HG02759 (cell line): Measurements from ENCODE around the gene SBK2.

Experiments used
- ATAC-seq: cut with Tn5 transposase; IDR thresholded peaks from one replicate; pipeline ENCODE4 v1.9.1; 2021; ENCODE audit warnings: mild to moderate bottlenecking, moderate library complexity; ENCODE audit not compliant: unreplicated experiment

Gene SBK2

DNA sequence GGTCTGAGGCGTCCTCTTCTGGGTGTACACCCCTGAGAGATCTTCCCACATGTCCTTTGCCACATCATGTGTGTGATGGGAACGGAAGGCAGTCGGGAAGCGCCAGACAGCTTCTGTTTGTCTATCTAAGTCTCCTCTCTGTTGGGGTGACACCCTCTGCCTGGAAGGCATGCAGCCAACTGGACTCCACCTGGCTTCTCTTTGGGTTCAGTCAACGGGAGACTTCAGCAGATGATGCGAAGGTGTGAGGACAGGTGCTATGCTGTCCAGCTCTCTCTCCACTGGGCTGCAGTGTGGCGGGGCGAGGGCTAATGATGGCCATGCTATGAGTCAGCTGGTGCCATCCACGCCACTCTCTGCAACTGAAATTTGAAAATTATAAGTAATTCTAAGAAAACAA is 22.8 kb upstream of the SBK2 start:
- ATAC-seq: no peak

GRCh38 chr19:55554741-55555152 is 17.8 kb upstream of the SBK2 start:
- ATAC-seq: no peak

DNA sequence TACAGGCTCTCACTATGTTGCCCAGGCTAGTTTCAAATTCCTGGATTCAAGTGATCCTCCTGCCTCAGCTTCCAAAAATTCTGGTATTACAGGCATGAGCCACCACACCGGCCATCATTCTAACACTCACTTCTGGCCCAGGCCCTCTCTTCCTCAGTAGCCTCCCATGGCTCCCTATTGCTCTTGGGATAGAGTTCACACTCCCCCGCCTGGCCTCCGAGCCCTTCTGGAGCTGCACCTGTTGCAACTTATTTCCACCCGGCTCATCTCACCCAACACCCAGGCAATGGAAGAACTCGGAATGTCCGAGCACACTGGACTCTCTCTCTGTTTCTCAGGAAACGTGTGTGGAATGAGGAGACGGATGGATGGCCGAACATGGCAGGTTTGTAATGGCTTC is 17.4 kb upstream of the SBK2 start:
- ATAC-seq: no peak

DNA sequence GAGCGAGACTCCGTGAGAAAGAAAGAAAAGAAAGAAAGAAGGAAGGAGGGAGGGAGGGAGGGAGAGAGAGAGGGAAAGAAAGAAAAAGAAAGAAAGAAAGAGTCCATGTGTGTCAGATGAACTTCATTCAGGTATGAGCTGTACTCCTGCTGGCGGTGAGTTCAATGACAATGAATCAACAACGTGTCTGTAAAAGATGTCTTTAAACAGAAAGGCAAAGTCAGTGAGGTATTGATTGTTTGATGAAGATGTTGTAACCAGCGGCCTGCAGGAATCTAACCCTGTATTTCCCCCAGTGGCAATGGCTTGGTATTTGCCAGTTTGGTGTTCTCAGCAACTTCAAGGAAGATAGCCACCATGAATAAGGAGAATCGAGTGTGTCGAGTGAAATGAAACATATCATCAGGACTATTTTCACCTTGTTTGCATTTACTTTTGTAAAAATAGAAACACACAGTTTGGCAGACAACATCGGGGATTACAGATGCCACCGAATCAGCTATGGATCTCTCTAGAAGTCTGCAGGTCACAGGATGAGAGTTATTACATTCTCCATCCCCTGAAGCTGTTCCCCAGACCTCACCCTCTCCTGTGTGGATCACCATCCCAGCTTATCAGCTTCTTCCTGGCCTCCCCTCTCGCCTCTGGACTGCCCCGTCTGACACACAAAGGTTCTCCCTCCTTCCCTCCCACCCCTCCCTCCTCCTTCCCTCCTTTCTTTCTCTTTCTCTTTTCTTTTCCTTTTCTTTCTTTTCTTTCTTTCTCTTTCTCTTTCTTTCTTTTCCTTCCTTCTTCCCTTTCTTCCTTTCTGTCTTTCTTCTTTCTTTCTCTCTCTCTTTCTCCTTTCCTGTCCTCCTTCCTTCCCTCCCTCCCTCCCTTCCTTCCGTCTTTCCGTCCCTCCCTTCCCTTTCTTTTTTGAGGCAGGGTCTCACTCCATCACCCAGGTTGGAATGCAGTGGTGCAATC is 16.6 kb upstream of the SBK2 start:
- ATAC-seq: no peak

DNA sequence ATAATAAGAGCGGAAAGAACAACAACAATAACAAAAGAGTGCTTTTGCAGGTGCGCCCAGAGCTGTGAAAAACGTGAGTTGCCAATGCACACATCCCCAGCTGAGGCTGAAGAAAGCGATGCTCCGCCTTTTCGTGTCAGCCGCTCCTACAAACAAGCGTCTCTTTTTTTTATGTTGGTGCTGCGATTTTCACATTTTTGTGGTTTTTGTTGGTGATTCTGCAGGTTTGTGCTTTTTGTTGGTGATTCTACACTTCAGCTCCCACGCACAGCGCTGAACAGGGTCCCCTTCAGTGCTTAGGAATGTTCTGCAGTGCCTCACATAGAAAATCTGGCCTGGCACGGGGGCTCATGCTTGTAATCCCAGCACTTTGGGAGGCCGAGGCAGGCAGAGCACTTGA is 15.7 kb upstream of the SBK2 start:
- no peak for ATAC-seq

- ATAC-seq: no peak
Observed at GRCh38 chr19:55552206-55552605, 15.3 kb upstream of the SBK2 start.

DNA sequence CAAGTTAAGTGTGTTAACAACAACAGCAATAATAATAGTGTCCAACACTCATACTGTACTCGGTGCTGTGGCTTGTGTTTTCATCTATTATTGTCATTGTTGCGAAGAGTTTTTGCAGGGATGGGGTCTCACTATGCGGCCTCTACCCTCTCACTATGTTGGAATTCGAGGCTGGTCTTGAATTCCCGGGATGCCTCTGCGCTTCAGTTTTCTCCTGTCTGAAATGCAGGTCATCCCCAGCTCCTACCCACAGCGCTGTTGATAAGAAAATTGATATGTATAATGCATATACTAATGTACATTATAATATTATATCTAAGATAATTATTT is 13.4 kb upstream of the SBK2 start:
- no peak for ATAC-seq

DNA sequence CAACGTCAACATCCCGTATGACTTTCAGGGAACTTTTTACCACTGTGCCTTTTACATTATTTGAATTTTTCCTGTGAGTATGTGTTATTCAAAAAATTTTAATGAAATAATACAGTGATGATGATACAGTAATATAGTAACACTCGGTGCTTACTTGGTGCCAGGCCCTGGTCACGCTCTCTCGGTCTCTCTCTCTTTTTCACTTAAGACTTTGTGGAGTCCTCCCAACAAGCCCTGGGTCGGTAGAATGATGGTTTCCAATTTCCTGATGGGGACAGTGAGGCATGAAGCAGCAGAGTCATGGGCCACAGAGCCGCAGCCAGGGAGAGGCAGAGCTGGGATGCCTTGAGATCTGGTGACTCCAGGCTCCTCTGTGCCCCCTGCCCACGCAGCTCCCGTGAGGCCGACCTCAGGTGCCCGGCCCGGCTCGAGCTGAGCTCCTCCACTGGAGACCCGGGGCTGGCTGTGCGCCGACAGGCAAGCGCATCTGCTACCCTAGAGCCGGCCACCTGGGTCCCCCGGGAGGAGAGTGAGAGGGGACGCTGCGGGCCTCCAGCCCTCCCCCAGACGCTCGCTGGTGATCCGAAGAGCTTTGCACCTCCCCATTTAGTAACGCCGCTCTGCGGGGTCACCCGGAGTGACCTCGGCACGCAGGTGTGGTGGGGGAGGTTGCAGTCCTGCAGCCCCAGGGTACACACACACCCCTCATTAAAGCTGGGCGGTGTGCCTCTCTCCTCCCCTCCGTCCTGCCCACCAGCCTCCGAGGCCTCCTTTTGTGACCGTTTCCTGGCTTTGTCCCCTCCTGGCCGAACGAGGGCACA is 12.8 kb upstream of the SBK2 start:
- ATAC-seq: no peak

- ATAC-seq: no peak
Observed at GRCh38 chr19:55546822-55547614, 10.1 kb upstream of the SBK2 start.

DNA sequence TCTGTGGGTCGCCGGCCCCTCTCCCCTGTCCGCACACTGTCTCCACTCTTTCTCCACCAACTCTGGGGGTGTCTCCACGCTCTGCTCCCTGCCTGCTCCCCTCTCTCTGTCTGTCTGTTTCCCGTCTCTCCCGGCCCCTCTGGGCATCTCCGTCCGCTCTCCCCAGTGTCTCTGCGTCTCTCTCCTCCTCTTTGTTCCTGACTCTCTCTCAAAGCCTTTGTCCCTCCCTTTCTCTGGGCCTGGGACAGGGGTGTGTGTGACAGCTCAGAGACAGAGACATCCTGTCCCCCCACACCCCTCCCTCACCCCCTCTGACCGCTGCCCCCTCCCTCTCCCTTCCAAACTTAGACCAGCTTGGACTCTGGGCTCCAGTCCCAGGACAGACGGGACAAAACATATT is 9.1 kb upstream of the SBK2 start:
- no peak for ATAC-seq

DNA sequence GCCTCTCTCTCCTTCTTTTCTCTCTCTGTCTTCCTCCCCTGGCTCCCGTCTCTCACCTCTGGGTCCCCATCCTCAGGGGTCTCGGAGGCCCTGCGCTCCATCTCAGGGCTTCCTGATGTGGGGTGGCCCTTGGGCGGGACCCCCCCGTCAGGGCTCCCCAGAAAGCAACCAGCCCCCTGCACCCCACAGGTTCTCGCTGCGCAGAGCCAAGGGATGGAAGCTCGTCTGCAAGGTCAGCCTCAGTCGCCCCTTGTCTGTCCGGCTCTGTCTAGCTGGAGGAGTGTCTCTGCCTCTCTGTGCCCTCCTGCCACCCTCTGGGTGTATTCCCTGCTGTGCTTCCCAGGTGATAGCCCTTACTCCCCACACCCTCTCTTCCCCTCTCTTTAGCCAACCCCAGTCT is 8.5 kb upstream of the SBK2 start, which contains the start of gene SBK3:
TSS of gene SBK3 (minus strand) at position 101 of the 400 bp plus-strand sequence. CDS start at position 101, 0 bp downstream.
- no peak for ATAC-seq

DNA sequence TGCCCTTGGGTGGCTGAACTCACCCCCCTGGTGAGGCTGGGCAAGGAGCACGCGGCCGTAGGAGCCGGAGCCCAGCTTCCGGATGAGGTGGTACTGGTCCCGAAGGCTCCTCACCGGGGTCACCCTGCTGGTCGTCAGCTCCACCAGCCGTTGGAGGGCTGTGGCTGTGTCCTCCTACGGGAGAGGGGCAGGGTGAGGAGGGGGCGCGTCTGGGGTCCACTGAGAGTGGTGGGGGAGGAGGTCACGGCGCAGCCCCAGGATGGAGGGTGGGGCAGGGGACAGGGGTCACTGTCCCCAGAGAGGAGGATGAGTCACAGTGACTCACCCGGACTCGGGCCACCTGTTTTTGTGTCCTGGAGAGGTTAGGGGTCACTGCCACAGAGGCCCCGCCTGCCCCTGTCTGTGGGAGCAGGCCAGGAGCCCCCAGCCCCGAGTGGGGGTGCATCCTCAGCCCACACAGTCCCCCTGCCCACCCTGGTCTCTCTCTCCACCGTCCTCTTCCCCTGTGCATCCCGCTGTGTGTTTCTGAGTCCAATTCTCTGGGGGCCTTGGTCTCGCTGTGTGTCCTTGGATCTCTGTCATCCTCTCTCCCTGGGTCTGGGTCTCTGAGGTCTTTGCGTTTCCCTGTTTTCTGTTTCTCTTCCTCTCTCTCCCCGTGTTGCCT is 8.0 kb upstream of the SBK2 start:
- ATAC-seq: no peak

- ATAC-seq: no peak
Observed at GRCh38 chr19:55544014-55544413, 7.1 kb upstream of the SBK2 start.

DNA sequence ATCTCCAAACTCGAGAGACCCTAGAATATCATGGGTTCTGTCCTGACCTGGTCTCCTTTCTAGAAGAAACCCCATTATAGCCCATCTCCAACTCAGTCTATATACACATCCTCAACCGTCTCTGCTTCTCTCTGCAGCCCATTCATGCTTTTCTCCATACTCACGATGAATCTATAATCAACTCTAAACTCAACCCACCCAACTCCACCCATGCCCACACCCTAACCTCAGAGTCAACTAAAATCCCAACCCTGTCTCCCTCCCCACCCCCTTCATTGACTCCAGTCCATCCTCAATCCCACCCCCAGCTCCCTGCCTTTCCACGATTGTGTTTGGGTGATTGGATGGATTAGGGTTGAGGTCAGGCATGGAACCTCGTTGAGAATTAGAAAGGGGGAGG is 6.6 kb upstream of the SBK2 start:
- ATAC-seq: no peak

DNA sequence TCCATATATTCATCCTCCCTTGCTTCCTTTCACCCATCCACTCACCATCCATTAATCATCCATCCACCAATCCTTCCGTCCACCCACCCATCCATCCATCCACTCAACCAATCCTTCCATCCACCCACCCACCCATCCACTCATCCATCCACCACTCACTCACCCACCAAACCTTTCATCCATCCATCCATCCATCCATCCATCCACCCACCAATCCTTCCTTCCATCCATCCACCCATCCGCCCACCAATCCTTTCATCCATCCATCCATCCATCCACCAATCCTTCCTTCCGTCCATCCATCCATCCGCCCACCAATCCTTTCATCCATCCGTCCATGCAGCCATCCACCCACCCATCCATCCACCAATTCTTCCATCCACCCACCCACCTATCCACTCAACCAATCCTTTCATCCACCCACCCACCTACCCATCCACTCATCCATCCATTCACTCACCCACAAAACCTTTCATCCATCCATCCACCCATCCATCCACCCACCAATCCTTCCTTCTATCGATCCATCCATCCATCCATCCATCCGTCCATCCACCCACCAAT is 5.4 kb upstream of the SBK2 start:
- no peak for ATAC-seq

DNA sequence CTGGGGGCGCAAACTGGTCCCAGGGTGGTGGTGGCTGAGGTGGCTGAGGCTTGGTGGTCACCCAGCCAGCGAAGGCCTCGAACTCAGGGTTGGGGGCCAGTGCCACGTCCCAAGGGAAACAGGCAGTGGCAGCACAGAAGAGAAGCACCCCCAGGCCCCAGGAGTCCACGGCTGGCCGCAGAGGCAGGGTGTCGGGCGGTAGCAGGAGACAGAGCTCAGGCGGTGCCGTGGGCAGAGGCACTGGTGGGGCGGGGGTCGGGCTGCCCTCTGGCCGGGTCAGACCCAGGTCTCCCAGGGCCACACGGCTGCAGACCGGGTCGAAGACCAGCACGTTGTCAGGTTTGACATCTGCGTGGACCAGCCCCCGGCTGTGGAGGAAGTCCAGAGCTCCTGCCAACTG is 4.2 kb upstream of the SBK2 start:
- ATAC-seq: no peak

DNA sequence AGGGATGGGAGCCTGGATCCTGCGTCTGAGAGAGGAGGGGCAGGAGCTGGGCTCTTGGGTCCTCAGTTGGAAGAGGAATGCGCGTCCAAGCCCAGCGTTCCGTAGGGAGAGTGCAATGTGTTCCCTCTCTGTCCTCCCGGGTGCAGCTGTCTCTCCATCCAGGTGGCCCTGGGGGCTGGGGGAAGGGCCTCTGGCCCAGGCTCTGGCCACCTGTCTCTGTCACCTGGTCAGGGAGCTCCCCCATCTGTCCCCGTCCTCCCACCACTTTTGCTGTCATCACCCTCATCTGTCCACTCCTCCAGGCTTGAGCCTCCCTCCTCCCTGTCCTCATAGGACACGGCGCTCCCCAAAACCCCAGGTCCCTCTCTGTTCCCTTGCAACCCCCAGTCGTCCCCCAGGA is 3.7 kb upstream of the SBK2 start:
- no peak for ATAC-seq

DNA sequence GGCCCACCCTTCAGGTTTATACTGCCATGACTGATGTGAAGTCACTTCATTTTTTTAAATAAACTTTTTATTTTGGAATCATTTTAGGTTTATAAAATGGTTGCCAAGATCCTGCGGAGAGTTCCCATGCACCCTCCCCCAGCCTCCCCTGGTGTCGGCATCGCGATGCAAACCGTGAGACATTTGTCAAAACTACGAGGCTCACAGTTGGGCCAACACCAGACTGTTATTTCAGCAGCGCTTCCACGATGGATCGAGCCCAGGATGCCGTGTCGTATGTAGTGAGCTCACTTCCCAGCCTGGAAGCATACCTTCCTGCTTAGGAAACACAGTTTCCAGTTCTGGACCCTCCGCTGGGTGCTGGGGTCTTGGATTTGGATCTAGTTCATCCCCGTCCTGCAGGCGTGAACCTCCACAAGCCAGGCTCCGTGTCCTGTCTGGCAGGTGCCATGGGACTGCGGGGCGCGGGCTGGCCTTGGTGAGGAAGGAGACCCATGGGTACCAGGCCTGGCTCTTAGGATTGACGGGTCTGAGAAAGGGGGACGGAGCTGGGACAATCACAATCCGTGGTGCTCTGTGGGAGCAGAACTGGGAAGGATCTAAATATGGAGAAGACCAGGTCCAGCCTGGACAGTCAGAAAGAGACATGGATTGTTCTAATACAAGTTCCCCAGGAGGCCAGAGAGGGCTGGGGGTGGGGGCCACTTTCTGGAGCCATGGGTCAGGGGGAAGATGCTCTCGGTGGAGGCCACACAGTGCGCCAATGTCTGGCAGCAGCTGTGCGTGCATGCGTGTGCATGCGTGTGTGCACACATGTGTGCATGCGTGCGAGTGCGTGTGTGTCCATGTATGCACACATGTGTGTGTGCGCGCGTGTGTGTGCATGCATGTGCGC is 2.4 kb upstream of the SBK2 start:
- ATAC-seq: no peak

- ATAC-seq: no peak
Observed at GRCh38 chr19:55538132-55538531, 1.2 kb upstream of the SBK2 start.
